ENCODE data around the gene EMC8. TPM values are rescaled to one million over a fixed set of nuclear protein-coding genes. Genes with fewer than 3 reads are reported as not detected.

The EMC8 gene
- total RNA-seq, 6 experiments from 2014 or later = 9.2 to 22.4 (median 12.1) TPM

GRCh38 chr16:85843471-85844168 is 44.3 kb upstream of the EMC8 start:
- WGBS (ENCODE audit: insufficient coverage, low coverage, low lambda C conversion rate, missing lambda C conversion rate) = 84% methylated on average over 5 of the region's 11 CpGs
- peaks cover 0 to 3% (median 0%) of the 10 kb centered on the region in 4 donors for H3K4me1 ChIP-seq
- H3K36me3 ChIP-seq = no peaks in the 10 kb centered on the region
- no peaks in the 10 kb centered on the region for H3K9me3 ChIP-seq
- H3K27me3 ChIP-seq = no peaks in the 10 kb centered on the region
- no peak overlapping the region for H3K4me3 ChIP-seq
- DNase-seq (no peak), ATAC-seq (no peak)
- no peak for TF ChIP-seq CTCF (IDR thresholded peaks at IDR 0.05)
- no peak for TF ChIP-seq POLR2A (IDR thresholded peaks at IDR 0.05)
- intact Hi-C loops (cut with DNase I) = no loop called here
- H3K27ac ChIP-seq = no peak overlapping the region

- TF ChIP-seq POLR2A (IDR thresholded peaks at IDR 0.05) (no peak), CTCF (IDR thresholded peaks at IDR 0.05) (no peak)
- intact Hi-C loops (cut with DNase I) = no loop called here
- H3K27me3 ChIP-seq = no peaks in the 10 kb centered on the region
- ATAC-seq (no peak), DNase-seq (no peak)
- no peaks in the 10 kb centered on the region for H3K9me3 ChIP-seq
- H3K36me3 ChIP-seq = no peaks in the 10 kb centered on the region
- no CpG with 5 or more reads among the region's 9 CpGs for WGBS (ENCODE audit: insufficient coverage, low coverage, low lambda C conversion rate, missing lambda C conversion rate)
- no peaks in the 10 kb centered on the region for H3K4me1 ChIP-seq
- no peak overlapping the region for H3K27ac ChIP-seq
- no peak overlapping the region for H3K4me3 ChIP-seq
Measured at GRCh38 chr16:85842848-85843247, 43.5 kb upstream of the EMC8 start.

GRCh38 chr16:85842435-85842834 is 43.1 kb upstream of the EMC8 start:
- Histone ChIP-seq H3K36me3 (no peaks in the 10 kb centered on the region), H3K9me3 (no peaks in the 10 kb centered on the region), H3K4me1 (no peaks in the 10 kb centered on the region), H3K4me3 (no peak overlapping the region), H3K27ac (no peak overlapping the region), H3K27me3 (no peaks in the 10 kb centered on the region)
- TF ChIP-seq POLR2A (IDR thresholded peaks at IDR 0.05) (no peak), CTCF (IDR thresholded peaks at IDR 0.05) (no peak)
- ATAC-seq (no peak), DNase-seq (no peak)
- WGBS (ENCODE audit: insufficient coverage, low coverage, low lambda C conversion rate, missing lambda C conversion rate) = 85% methylated on average over 9 of the region's 9 CpGs
- intact Hi-C loops (cut with DNase I) = no loop called here

GRCh38 chr16:85840801-85841200 is 41.5 kb upstream of the EMC8 start:
- 68% methylated on average over 4 of the region's 10 CpGs for WGBS (ENCODE audit: insufficient coverage, low coverage, low lambda C conversion rate, missing lambda C conversion rate)
- TF ChIP-seq POLR2A (IDR thresholded peaks at IDR 0.05) = no peak
- TF ChIP-seq CTCF (IDR thresholded peaks at IDR 0.05) = no peak

More at GRCh38 chr16:85840801-85841200, 41.5 kb upstream of the EMC8 start:
- Histone ChIP-seq H3K4me1 (no peaks in the 10 kb centered on the region), H3K4me3 (no peak overlapping the region), H3K36me3 (no peaks in the 10 kb centered on the region), H3K27me3 (no peaks in the 10 kb centered on the region), H3K27ac (no peak overlapping the region), H3K9me3 (no peaks in the 10 kb centered on the region)
- intact Hi-C loops (cut with DNase I) = no loop called here
- ATAC-seq (no peak), DNase-seq (peak in 1 of 3 donors; percentile 33)

All from right lobe of liver (tissue), 6 donors.